Renal cortex interstitium (tissue), 11 donors: ENCODE measurements around the gene GAB4. TPM values are rescaled to one million over a fixed set of nuclear protein-coding genes. Genes with fewer than 3 reads are reported as not detected.

Experiments
- DNase-seq, 11 donors: peaks; one replicate each; pipeline ENCODE4 v3.0.0-alpha.2; 2013; ENCODE audit warnings: low read depth in 9 of 11, low spot score in 4 of 11; ENCODE audit errors: extremely low read depth in 1 of 11
- polyA plus RNA-seq, 3 donors: library from polyadenylated mRNA; unstranded; fragments of 120-200 nt; gene quantifications; one replicate each; pipeline ENCODE4 v1.2.1, GENCODE V29; 2013; ENCODE audit not compliant: insufficient read length in 3 of 3

The GAB4 gene
- polyA plus RNA-seq, 3 donors, result 0.06 TPM; not detected in 2

DNA sequence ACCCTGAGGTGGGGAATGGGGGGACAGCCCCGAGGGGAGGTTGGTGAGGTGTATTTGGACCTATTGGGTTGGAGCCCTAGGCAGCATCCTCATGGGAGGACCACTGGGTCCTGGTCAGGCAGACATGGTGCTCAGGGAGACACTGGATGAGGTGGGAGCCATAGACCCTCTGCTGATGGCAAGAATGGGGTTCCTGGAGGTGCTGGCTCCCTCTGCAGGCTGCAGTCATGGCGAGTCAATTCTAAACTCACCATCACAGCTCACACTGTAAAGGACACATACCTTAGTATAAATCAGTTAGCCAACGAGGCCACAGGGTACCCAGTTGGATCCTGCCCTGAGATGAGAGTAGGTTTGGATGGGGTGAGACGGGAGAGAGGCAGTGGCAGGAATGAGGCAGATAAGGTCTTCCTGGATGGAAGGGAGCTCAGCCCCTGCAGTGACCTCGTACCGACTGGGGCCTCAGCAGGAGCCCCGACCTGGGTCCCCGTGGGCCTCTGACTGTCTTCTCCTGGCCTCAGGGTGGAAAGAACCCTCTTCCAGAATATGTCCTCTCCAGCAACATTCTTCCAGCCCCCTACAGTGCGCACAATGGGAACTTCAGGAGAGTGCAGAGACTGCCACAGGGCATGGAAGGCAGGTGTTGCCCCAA is 1.7 kb upstream of the GAB4 start:
- DNase-seq, result no peak

DNA sequence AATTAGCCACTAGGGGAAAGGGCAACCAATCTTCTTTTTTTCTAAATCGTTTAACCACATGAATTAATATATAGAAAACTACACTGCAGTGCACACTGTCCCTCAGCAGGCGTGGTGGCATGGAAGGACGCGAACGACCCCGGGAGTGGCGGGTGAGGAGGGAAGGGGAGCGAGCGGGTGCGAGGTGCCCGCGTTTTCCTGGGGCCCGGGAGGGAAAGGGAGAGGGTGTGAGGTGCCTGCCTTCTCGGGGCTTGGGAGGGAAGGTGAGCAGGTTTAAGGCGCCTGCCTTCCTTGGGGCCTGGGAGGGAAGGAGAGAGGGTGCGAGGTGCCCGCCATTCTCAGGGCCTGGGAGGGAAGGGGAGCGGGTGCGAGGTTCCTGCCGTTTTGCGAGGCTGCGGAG is 765 bp downstream of the GAB4 start:
- DNase-seq, result no peak

DNA sequence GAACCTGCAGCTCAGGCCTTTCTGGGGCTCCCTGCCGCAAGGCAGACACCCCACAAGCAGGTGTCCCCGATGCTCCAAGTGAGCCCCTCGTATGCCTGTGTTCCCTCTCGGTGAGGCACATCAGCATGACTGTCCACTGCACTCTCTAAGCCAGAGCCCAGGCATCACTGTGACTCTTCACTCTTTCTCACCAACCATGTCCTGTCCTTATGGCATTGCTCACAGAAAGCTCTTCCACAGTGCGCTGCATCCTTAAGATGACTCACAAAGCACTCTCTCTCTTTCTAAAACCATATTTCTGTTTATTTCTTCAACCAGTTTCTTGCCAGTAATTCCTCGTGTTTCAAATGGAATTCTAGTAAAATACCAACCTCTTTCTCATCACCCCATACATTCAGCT is 18.1 kb downstream of the GAB4 start:
- no peak for DNase-seq

DNA sequence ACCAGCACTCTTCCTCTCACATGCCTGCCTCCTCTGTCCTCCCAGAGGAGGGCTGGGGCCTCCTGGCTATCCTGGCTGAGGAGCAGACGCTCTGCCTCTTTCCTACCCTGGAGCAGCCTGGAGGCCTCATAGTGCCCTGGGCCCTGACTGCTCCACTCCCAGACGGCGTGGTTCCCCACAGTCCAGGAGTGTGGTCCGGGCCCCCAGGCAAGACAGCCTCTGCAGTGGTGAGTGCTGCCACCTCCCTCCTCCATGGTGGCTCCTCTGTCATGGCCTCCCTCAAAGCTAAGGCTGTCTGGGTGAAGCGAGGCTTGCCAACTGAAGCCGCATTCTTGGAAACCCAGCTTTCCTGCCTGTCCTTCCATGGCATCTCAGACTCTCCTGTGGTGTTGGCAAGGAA is 19.8 kb downstream of the GAB4 start:
- no peak for DNase-seq

DNA sequence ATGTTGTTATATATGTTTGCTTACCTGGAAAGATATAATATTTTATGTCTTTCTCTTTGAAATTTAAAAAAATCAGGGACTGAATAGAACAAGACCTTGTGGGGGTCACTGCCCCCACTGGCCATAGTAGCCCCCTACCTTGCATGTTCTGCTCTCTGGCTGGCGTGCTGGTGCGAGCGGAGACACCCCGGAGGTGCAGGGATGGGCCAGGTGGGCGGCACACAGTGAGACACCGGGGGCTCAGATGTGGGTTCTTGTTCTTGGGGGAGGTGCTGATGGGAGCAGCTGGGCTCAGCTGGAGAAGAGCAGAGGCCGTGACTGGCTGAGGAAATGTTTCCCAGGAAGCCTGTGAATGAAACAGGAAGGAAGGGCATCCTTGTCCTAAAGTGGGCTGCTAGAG is 20.2 kb downstream of the GAB4 start:
- no peak for DNase-seq

DNA sequence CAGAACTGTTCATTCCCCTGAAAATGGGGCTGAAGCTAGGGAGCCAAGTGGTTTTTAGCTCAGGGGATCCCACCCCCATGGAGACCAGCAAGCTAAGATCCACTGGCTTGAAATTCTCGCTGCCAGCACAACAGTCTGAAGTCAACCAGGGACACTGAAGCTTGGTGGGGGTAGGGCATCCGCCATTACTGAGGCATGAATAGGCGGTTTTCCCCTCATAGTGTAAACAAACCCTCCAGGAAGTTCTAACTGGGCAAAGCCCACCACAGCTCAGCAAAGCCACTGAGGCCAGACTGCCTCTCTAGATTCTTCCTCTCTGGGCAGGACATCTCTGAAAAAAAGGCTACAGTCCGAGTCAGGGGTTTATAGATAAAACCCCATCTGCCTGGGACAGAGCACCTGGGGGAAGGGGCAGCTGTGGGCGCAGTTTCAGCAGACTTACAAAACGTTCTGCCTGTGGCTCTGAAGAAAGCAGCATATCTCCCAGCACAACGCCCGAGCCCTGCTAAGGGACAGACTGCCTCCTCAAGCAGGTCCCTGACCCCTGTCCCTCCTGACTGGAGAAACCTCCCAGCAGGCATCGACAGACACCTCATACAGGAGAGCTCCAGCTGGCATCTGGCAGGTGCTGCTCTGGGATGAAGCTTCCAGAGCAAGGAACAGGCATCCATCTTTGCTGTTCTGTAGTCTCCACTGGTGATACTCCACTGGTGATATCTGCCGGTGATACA is 32.7 kb downstream of the GAB4 start:
- DNase-seq, result no peak

DNA sequence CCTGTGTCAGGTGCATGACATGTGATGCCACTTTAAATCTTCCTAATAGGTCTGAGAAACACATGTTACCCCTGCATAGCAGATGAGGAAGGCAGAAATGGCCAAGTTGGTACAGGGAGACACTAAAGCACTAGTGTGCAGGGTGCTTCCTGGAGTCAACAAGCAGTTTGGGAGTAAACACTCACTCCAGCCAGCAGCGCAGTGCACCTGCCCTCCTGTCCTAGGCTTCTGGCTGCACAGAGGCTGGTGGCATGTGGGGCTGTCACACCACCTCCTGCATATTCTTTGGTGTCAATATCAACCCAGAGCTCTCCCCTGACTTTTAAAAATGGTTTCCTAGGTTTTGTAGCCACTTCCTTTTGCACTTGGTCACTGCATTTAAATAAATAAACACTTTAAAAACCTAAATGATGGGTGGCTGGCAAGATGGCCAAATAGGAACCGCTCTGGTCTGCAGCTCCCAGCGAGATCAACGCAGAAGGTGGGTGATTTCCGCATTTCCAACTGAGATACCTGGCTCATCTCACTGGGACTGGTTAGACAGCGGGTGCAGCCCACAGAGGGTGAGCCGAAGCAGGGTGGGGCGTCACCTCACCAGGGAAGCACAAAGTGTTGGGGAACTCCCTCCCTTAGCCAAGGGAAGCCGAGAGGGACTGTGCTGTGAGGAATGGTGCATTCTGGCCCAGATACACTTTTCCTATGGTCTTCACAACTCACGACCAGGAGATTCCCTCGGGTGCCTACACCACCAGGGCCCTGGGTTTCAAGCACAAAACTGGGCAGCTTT is 33.5 kb downstream of the GAB4 start:
- no peak for DNase-seq

DNA sequence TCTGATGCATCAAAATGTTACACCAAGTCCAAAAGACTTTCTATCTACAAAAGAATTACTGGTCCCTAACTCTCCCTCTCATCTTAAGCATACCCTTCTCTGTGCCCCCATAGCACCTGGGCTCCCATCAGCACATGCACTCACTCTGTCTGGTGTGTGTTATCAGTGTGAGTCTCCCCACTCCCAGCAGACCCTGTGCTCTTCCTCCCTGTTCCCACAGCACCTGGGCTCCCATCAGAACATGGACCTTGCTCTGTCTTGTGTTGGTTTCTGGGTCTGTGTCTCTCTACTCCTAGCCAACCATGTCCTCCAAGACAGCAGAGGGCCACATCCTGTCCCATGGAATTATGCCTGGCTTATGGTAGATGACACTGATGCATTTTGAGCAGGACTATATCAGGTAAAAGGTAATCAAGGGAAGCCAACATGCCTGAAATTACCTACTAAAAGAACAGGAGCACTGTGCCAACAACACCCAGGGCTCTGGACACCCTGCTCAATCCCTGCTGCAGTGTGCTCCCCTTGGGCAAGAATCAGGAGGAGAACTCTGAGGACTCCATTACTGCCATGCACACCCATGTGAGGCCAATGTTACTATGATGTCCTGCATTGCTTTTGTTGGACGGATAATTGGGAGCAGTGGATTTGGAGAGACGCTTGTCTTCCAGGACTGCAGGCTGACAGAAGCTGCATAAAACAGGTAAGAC is 34.3 kb downstream of the GAB4 start:
- DNase-seq, result no peak

DNA sequence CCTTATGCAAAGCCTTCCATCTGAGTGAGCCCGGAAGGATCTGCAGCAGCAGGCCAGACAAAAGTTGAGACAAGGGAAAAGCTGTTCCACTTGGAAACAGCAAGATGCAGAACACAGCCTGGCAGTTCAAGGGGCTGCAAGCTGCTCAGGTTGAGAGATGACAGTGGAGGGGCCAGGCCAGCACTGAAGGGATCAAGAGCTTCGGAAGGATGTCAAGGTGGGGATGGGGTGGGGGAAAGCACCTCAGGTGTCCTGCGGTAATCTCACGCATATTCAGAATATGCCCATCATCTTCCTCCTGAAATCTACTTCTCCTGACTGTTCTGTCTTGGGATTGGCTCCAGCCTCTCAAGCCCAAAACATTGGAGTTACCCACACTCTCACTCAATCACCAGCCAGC is 35.7 kb downstream of the GAB4 start:
- no peak for DNase-seq

DNA sequence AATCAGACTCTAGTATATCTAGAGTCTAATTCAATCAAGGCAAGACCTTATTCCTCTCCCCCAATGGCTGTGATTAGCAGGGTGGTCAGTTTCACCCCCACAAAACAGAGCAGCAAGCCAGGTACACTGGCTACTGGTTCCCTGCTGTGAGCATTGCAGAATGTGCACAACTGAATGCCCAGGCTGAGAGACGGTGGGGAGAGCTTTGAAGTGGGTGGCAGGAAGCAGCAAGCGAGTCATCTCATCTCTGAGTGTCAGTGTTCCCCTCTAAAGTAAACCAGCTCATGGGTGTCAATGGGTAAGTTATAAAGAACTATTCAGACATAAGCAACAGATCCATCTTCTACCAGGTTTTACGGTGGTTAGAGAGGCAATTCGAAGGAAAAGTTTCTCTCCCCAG is 37.6 kb downstream of the GAB4 start:
- DNase-seq, result no peak

DNA sequence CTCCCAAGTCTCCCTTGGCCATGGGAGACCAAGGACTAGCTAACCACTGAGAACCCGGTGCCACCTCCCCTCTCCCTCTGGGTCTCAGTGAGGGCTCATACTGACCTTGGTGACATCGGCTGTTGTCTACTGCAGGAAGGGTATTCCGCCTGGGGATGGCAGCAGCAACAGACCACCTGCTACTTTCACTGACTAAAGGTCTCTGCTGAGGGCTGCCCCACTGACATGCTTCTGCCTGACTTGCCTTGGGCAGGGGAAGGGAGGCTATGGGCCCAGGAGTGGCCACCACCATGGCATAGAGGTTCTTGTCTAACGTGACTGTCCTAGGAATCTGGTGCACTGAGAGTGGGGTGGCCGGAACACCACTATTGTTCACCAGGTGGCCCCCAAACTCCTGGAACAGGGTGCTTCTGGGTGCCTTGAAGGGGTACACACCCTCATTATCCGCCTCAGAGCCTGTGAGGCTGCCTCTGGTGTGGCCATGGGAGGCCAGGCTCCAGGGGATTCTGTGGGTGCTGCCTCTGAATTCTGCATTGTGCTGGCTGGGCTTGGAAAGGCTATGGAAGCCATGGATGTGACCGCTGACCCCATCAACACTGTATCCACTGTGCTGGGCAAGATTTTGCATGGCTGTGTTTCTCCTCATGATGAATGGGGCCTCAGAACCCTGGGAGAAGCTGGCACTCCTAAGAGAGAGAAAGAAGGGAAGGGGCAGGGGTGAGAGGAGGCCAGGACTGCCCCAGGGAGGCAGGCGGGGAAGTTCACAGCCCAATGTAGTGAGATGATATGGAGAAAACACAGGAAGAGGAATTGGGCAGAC is 38.3 kb downstream of the GAB4 start:
- DNase-seq, result no peak

DNA sequence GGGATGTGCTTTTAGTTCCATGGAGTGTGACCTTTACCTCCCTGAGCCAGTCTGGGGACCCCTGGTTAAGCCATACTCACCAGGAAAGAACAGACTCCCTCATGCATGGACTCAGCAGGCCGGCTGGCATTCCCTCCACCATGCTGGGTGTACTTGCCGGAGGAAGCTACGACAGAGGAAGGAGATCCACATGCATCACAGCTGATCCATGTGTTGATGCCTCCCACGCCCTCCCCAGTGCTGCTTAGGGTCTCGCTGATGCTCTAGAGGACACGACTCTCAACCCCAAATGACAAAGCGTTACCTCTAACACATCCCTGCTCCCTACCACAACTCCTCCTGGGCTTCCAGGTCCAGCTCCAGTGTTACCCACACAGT is 39.8 kb downstream of the GAB4 start:
- no peak for DNase-seq

DNA sequence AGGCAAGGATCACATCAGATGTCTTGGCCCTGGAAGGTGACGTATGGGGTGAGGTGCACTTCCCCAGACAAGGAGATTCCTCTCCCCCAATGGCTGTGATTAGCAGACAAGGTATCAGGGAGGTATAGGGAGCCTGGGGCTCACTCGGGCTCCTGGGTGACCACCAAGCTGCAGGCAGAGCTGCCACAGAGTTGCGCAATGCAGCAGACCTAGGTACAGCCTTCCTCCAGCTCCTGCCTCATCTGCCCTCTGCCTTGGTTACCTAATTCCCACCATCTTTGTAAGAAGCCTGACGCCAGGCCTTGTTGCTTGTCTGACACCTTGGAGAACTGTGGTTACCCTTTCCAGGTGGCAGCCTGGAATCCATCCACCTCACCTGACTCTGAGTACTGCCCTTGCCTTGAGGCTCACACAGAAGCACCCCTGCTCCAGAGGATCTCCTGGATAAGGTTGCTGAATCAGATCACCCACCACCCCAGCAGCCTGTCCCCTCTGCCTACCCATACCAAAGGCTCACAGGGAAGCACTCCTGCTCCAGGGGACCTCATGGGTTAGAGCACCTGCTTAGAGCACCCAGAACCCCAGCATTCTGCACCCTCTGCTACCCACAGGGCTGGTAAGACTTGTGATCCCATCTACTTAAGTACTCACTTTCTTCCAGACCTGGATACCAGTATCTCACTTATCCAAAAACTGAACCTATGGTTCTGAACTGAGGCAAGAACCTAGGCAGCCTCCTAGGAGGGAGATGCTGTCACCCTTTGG is 40.4 kb downstream of the GAB4 start:
- DNase-seq, result no peak

DNA sequence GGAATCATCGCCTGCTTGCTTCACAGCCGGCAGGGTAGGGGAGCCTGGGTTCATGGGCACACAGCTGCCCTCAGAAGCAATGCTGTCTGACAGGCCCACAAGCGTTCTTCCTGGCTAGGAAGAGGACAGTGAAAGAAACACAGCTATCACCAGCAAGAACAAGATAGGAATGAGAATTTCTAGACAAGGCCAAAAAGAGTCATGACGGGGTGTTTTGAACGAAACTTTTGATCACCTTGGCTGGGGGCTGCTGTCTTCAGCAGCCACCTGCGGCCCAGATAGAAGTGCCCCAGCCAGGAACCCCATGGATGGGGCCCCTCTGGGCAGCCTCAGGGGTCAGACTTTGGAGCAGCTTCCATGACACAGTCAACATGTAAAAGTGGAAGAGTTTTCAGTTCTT is 41.8 kb downstream of the GAB4 start:
- no peak for DNase-seq

DNA sequence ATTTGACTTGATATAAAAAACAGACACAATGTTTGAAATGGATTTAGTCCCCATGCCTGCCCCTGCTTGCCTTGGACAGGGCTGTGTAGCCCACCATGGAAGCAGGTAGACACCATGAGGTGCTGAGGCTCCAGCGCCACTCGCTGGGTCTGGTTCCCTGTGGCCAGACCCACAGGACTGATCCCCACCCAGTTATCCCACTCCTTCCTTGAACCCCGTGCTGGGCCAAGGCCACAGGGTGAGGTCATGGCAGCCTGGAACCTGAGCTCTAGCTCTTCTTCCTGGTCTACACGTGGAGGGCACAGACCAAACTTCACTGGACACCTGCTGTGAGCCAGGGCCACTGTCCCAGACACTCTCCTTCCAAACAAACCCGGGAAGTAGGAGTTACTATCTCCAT is 42.5 kb downstream of the GAB4 start:
- no peak for DNase-seq

DNA sequence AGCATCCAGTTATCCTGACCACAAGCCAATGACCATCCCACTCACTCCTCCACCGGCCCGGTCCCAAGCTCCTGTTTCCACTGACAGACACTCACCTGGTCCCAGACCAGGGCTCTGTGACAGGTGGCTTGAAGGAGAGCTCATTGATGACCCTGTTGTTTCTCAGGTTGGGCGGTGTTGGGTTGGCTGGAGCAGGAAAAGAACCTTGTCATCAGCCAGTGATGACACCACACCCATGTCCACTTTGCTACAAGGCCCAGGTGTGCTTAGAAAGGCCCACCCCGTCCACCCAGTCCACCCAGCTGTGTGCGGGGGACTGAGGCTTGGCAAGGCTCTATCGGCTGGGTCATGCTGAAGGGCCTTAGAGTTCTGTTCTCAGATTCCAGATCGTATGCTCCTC is 42.9 kb downstream of the GAB4 start:
- no peak for DNase-seq

DNA sequence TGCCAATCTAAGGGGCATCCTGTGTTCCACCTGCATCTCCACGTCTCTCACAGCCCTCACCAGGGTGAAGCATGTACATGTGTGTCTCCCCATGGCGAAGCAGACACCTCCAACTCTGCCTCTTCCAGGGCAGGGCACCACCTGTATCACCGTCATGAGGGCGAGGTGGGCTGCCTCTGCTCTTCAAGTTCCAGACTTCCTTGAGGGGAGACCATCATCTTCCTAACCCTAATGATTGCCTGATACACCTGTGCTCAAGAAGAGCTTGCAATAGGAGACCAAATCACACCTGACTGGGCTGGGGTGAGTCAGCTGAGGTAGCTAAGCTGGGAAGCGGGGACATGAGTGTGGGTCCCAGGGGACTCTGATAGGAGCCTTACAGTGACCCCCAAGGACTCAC is 43.7 kb downstream of the GAB4 start:
- DNase-seq, result no peak

DNA sequence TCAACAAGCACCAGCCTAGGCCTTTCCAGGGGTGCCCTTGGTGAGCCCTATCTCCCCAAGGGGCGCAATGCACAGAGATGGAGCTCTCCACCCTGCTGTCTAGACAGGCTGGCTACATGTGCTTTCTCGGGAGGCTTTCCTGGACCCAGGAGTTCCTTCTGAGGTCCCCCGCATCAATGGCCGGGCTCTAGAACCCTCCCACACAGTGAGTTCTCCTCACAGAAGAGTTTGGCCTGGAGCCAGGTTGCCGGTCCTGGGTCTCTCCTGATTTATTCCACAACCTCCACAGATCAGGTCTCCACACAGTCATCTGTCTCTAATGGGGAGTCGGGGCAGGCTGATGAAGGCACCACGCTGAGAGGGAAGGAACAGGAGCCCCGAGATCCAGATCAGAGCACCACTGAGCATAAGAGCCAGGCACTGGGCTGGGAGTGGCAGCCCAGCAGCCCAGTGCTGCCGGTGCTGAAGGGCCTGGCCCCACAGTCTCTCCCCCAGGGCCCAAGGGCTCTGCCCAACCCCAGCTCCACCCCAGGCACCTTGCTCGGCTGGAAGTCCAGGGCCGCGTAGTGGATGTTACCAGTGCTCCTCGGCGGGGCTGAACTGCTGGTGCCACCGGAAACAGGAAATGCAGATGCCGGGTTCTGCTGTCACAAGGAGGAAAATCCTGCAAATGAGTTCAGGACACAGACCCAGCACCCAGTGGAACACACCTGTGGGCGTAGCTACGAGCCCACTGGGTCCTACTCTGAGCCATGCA is 44.7 kb downstream of the GAB4 start:
- DNase-seq, result no peak
